Panc1 (cell line): ENCODE data around the gene PARVB. TPM values are rescaled to one million over a fixed set of nuclear protein-coding genes. Genes with fewer than 3 reads are reported as not detected.
"Not testable (repeated sequence)": the region's sequence is repeated elsewhere in the genome, so short reads cannot be mapped to it uniquely, and the experiment has no call there.

Experiments
- ATAC-seq: fragments of 200-7000 bp; cut with Tn5 transposase; 2 replicates; pipeline ENCODE4 v1.9.1; 2020; ENCODE audit warnings: mild to moderate bottlenecking, moderate library complexity
- BruUV-seq: library from RNA; stranded (reverse); fragments of 400-500 nt; replicated peaks from 2 replicates; lab custom pipeline; 2021; lab: Mats Ljungman, UMichigan
- CTCF ChIA-PET: fragments of 300-600 bp; sonication (Branson Sonifier 250); formaldehyde crosslinking; loops from one replicate; lab custom pipeline; 2022; ENCODE audit warnings: antibody characterized with exemption; lab: Charles Lee
- POLR2A ChIA-PET: fragments of 300-600 bp; sonication (Branson Sonifier 250); formaldehyde crosslinking; loops from one replicate; lab custom pipeline; 2022; ENCODE audit warnings: antibody characterized with exemption; lab: Charles Lee
- DNase-seq: peaks from one replicate; pipeline ENCODE4 v3.0.0-alpha.2; 2010; ENCODE audit warnings: low read depth, low spot score
- H3K27ac ChIP-seq: 2 replicates; pipeline ENCODE4 v1.5.1; 2011; ENCODE audit warnings: mild to moderate bottlenecking, low read length, inconsistent platforms
- H3K27me3 ChIP-seq: fragments of 200-500 bp; sonication (Bioruptor generic); 2 replicates; pipeline ENCODE4 v1.6.0; 2014; ENCODE audit warnings: low read length, inconsistent platforms; ENCODE audit not compliant: control insufficient read depth, insufficient read depth
- H3K36me3 ChIP-seq: fragments of 200-500 bp; sonication (Bioruptor generic); 2 replicates; pipeline ENCODE4 v1.5.1; 2014; ENCODE audit warnings: inconsistent platforms, mild to moderate bottlenecking, low read length, moderate library complexity; ENCODE audit not compliant: control insufficient read depth, insufficient read depth
- H3K4me1 ChIP-seq: 2 replicates; pipeline ENCODE4 v1.5.1; 2011; ENCODE audit warnings: inconsistent platforms, mild to moderate bottlenecking, low read length, moderate library complexity; ENCODE audit not compliant: control insufficient read depth, insufficient read depth
- H3K4me3 ChIP-seq, 2 experiments: 2 replicates each; pipeline ENCODE4 v1.5.1; 2011 to 2012; ENCODE audit warnings: low read depth in 2 of 2, low read length in 2 of 2, mild to moderate bottlenecking in 2 of 2, inconsistent platforms in 1 of 2, moderate library complexity in 1 of 2
- H3K9me3 ChIP-seq: fragments of 200-500 bp; sonication (Bioruptor generic); 2 replicates; pipeline ENCODE4 v1.5.1; 2014; ENCODE audit warnings: low read depth, mild to moderate bottlenecking, inconsistent platforms, low read length, moderate library complexity; ENCODE audit not compliant: control insufficient read depth, insufficient read depth
- CTCF ChIP-seq: fragments of 450-650 bp; IDR thresholded peaks from 2 replicates; pipeline ENCODE4 v1.5.1; 2017; ENCODE audit warnings: mild to moderate bottlenecking
- POLR2AphosphoS5 ChIP-seq: IDR thresholded peaks from 2 replicates; pipeline ENCODE4 v1.6.1; 2012; ENCODE audit warnings: mild to moderate bottlenecking, low read depth, low read length, moderate library complexity
- REST ChIP-seq, 2 experiments: IDR thresholded peaks; 2 replicates each; pipeline ENCODE4 v1.6.1; 2011 to 2012; ENCODE audit warnings: low read depth in 2 of 2, control low read depth in 1 of 2, low read length in 1 of 2, mild to moderate bottlenecking in 1 of 2, moderate library complexity in 1 of 2; ENCODE audit not compliant: insufficient read depth in 1 of 2
- SIN3A ChIP-seq: IDR thresholded peaks from 2 replicates; pipeline ENCODE4 v1.6.1; 2012; ENCODE audit warnings: low read depth, mild to moderate bottlenecking, low read length, moderate library complexity, borderline replicate concordance; ENCODE audit not compliant: insufficient read depth
- TCF7L2 ChIP-seq: IDR thresholded peaks from 2 replicates; pipeline ENCODE4 v1.6.1; 2011; ENCODE audit warnings: mild to moderate bottlenecking, low read depth, low read length, inconsistent platforms
- in situ Hi-C: cut with HindIII; loops from 2 replicates; pipeline ENCODE4 v1.10.0; 2016; ENCODE audit warnings: low sequenced_read_pairs, low pct_unique_long_range_greater_than_20kb
- intact Hi-C: fragments of 100-400 bp; cut with micrococcal nuclease; formaldehyde crosslinking; loops from one replicate; pipeline ENCODE4 v1.10.0; 2022; ENCODE audit not compliant: unreplicated experiment
- total RNA-seq: library from RNA; stranded (reverse); gene quantifications from one replicate; pipeline ENCODE4 v1.2.1, GENCODE V29; 2021; ENCODE audit not compliant: unreplicated experiment

The PARVB gene
- total RNA-seq, 1 experiment from 2014 or later, result 28.1 TPM

GRCh38 chr22:44051961-44052360 lies 27.9 kb downstream of the PARVB start:
- BruUV-seq, result no TSS peak
- TF ChIP-seq SIN3A (no peak), TCF7L2 (no peak), CTCF (no peak), REST (IDR thresholded peaks at IDR 0.05; ENCODE audit: insufficient read depth in 1 of 2, low read depth in 2 of 2, low read length in 1 of 2) (no peak), POLR2AphosphoS5 (no peak)
- Histone ChIP-seq H3K27me3 (no peaks in the 10 kb centered on the region), H3K4me1 (no peaks in the 10 kb centered on the region), H3K9me3 (no peaks in the 10 kb centered on the region), H3K4me3 (no peak overlapping the region), H3K36me3 (no peaks in the 10 kb centered on the region), H3K27ac (no peak overlapping the region)
- POLR2A ChIA-PET, result no interaction called here
- intact Hi-C loops, result no loop called here
- DNase-seq (no peak), ATAC-seq (no peak)
- CTCF ChIA-PET, result no interaction called here
- in situ Hi-C loops, result no loop called here

GRCh38 chr22:44055805-44056204 lies 31.7 kb downstream of the PARVB start:
- no TSS peak for BruUV-seq
- H3K4me3 ChIP-seq, result no peak overlapping the region
- TF ChIP-seq SIN3A (no peak), POLR2AphosphoS5 (no peak), TCF7L2 (no peak), CTCF (no peak), REST (IDR thresholded peaks at IDR 0.05; ENCODE audit: insufficient read depth in 1 of 2, low read depth in 2 of 2, low read length in 1 of 2) (no peak)
- CTCF ChIA-PET, result no interaction called here
- H3K27ac ChIP-seq, result no peak overlapping the region
- POLR2A ChIA-PET, result no interaction called here
- DNase-seq (no peak), ATAC-seq (no peak)
- no peaks in the 10 kb centered on the region for H3K4me1 ChIP-seq
- H3K27me3 ChIP-seq, result no peaks in the 10 kb centered on the region
- H3K36me3 ChIP-seq, result no peaks in the 10 kb centered on the region
- intact Hi-C loops, result no loop called here
- in situ Hi-C loops, result no loop called here
- H3K9me3 ChIP-seq, result no peaks in the 10 kb centered on the region

- H3K36me3 ChIP-seq, DNase-seq, intact Hi-C loops, H3K9me3 ChIP-seq, H3K4me1 ChIP-seq, H3K27me3 ChIP-seq, H3K4me3 ChIP-seq, BruUV-seq, in situ Hi-C loops, ATAC-seq, CTCF ChIA-PET, POLR2A ChIA-PET, H3K27ac ChIP-seq: not testable (repeated sequence)
Measured at GRCh38 chr22:44056649-44057048, 32.5 kb downstream of the PARVB start.
